PC-3 (cell line): ENCODE data around the gene AOPEP. TPM values are rescaled to one million over a fixed set of nuclear protein-coding genes. Genes with fewer than 3 reads are reported as not detected.

Source experiments
- ATAC-seq: fragments of 200-7000 bp; cut with Tn5 transposase; 2 replicates; pipeline ENCODE4 v1.9.1; 2020; ENCODE audit warnings: mild to moderate bottlenecking, moderate library complexity
- BruUV-seq: library from RNA; stranded (reverse); fragments of 400-500 nt; replicated peaks from 2 replicates; lab custom pipeline; 2021; lab: Mats Ljungman, UMichigan
- CTCF ChIA-PET: fragments of 300-600 bp; sonication (Branson Sonifier 250); formaldehyde crosslinking; loops from one replicate; lab custom pipeline; 2022; ENCODE audit warnings: antibody characterized with exemption; lab: Charles Lee
- POLR2A ChIA-PET: fragments of 300-600 bp; sonication (Branson Sonifier 250); formaldehyde crosslinking; loops from one replicate; lab custom pipeline; 2022; ENCODE audit warnings: antibody characterized with exemption; ENCODE audit not compliant: unreplicated experiment; lab: Charles Lee
- DNase-seq: peaks from one replicate; pipeline ENCODE4 v3.0.0-alpha.2; 2015
- H2AFZ ChIP-seq: fragments of 300-600 bp; sonication (generic); 2 replicates; pipeline ENCODE4 v1.6.0; 2016; ENCODE audit warnings: antibody characterized with exemption, low read length
- H3F3A ChIP-seq: fragments of 300-600 bp; sonication (generic); one replicate; pipeline ENCODE4 v1.6.0; 2017; ENCODE audit warnings: antibody characterized with exemption, low read length, control low read depth, mild to moderate bottlenecking; ENCODE audit not compliant: unreplicated experiment
- H3K27ac ChIP-seq: fragments of 300-600 bp; sonication (generic); 2 replicates; pipeline ENCODE4 v1.5.1; 2016; ENCODE audit warnings: mild to moderate bottlenecking, low read length
- H3K27me3 ChIP-seq: fragments of 300-600 bp; sonication (generic); 2 replicates; pipeline ENCODE4 v1.6.1; 2016; ENCODE audit warnings: low read length, mixed read lengths
- H3K36me3 ChIP-seq: fragments of 300-600 bp; sonication (generic); 2 replicates; pipeline ENCODE4 v1.6.1; 2016; ENCODE audit warnings: low read depth, mixed run types, low read length, mixed read lengths
- H3K4me1 ChIP-seq: fragments of 300-600 bp; sonication (generic); 2 replicates; pipeline ENCODE4 v1.5.1; 2016; ENCODE audit warnings: low read length; ENCODE audit not compliant: insufficient read depth
- H3K4me2 ChIP-seq: fragments of 300-600 bp; sonication (generic); 2 replicates; pipeline ENCODE4 v1.6.0; 2016; ENCODE audit warnings: low read length
- H3K4me3 ChIP-seq: fragments of 300-600 bp; sonication (generic); 2 replicates; pipeline ENCODE4 v1.5.1; 2016; ENCODE audit warnings: mild to moderate bottlenecking, low read length, mixed read lengths
- H3K79me2 ChIP-seq: fragments of 300-600 bp; sonication (generic); 2 replicates; pipeline ENCODE4 v1.6.1; 2017; ENCODE audit warnings: low read length, mixed read lengths
- H3K9ac ChIP-seq: fragments of 300-600 bp; sonication (generic); 2 replicates; pipeline ENCODE4 v1.6.0; 2016; ENCODE audit warnings: mild to moderate bottlenecking, low read length
- H3K9me2 ChIP-seq: fragments of 300-600 bp; sonication (generic); replicated peaks from 2 replicates; pipeline ENCODE4 v1.6.1; 2016; ENCODE audit warnings: mixed run types, low read length, mixed read lengths
- H3K9me3 ChIP-seq: fragments of 300-600 bp; sonication (generic); 2 replicates; pipeline ENCODE4 v1.6.1; 2016; ENCODE audit warnings: low read length, mixed read lengths
- H4K20me1 ChIP-seq: fragments of 300-600 bp; sonication (generic); 2 replicates; pipeline ENCODE4 v1.6.1; 2016; ENCODE audit warnings: low read length, mixed read lengths
- CTCF ChIP-seq: fragments of 300-600 bp; sonication (generic); conservative IDR thresholded peaks from 2 replicates; pipeline ENCODE4 v1.5.1; 2017; ENCODE audit warnings: antibody characterized with exemption, low read depth, mild to moderate bottlenecking, low read length
- EZH2 ChIP-seq: fragments of 300-600 bp; sonication (generic); IDR thresholded peaks from one replicate; pipeline ENCODE4 v1.6.1; 2017; ENCODE audit warnings: antibody characterized with exemption, mild to moderate bottlenecking, low read length; ENCODE audit not compliant: unreplicated experiment
- EZH2phosphoT487 ChIP-seq: fragments of 300-600 bp; sonication (generic); IDR thresholded peaks from 2 replicates; pipeline ENCODE4 v1.6.1; 2018; ENCODE audit warnings: mild to moderate bottlenecking, antibody characterized with exemption, low read length, borderline replicate concordance
- intact Hi-C: fragments of 100-400 bp; cut with micrococcal nuclease; formaldehyde crosslinking; loops from 2 replicates; pipeline ENCODE4 v1.9.0; 2023
- total RNA-seq: library from RNA; depleted of rRNA; stranded (reverse); fragments of >200 nt; gene quantifications from 2 replicates; pipeline ENCODE4 v1.2.3, GENCODE V29; 2014

Gene AOPEP
- total RNA-seq, 1 experiment from 2014 or later = 23.1 TPM

GRCh38 chr9:94860678-94861588 is 134.4 kb downstream of the AOPEP start:
- ATAC-seq (no peak), DNase-seq (no peak)
- Histone ChIP-seq H3K9ac (no peak overlapping the region), H3F3A (no peaks in the 10 kb centered on the region), H3K4me1 (peaks cover 20% of the 10 kb centered on the region), H3K79me2 (0 out of 2 replicates have a peak, but pooled peaks cover 5% of the 10 kb centered on the region), H2AFZ (no peak overlapping the region), H4K20me1 (no peaks in the 10 kb centered on the region), H3K9me3 (no peaks in the 10 kb centered on the region), H3K27me3 (no peaks in the 10 kb centered on the region), H3K36me3 (no peaks in the 10 kb centered on the region), H3K9me2 (no peaks in the 10 kb centered on the region), H3K4me2 (no peak overlapping the region), H3K4me3 (no peak overlapping the region), H3K27ac (peak overlapping the region; percentile 41)
- BruUV-seq = no TSS peak
- ChIA-PET CTCF (no interaction called here), POLR2A (no interaction called here)
- intact Hi-C loops = no loop called here
- TF ChIP-seq CTCF = no peak
- TF ChIP-seq EZH2phosphoT487 = no peak
- no peak for TF ChIP-seq EZH2

- peak; percentile 43 for DNase-seq
- 0 out of 2 replicates have a peak overlapping the region, but pooled peaks have one; percentile 10 for H3K9ac ChIP-seq
- H3K4me3 ChIP-seq = no peak overlapping the region
Observed at GRCh38 chr9:94861589-94862272, 135.2 kb downstream of the AOPEP start.

More at GRCh38 chr9:94861589-94862272, 135.2 kb downstream of the AOPEP start:
- intact Hi-C loops = no loop called here
- no peak overlapping the region for H3K4me2 ChIP-seq
- no peaks in the 10 kb centered on the region for H3K9me2 ChIP-seq
- ATAC-seq = no peak
- no peaks in the 10 kb centered on the region for H3K36me3 ChIP-seq
- H4K20me1 ChIP-seq = no peaks in the 10 kb centered on the region
- H2AFZ ChIP-seq = no peak overlapping the region
- TF ChIP-seq EZH2phosphoT487 = no peak
- no peak for TF ChIP-seq CTCF
- no peak for TF ChIP-seq EZH2
- no TSS peak for BruUV-seq
- no peaks in the 10 kb centered on the region for H3K27me3 ChIP-seq
- 0 out of 2 replicates have a peak, but pooled peaks cover 5% of the 10 kb centered on the region for H3K79me2 ChIP-seq
- ChIA-PET POLR2A (no interaction called here), CTCF (no interaction called here)
- H3F3A ChIP-seq = no peaks in the 10 kb centered on the region
- peaks cover 28% of the 10 kb centered on the region for H3K4me1 ChIP-seq
- no peaks in the 10 kb centered on the region for H3K9me3 ChIP-seq
- H3K27ac ChIP-seq = peak overlapping the region; percentile 41
